Measurements from ENCODE around the gene TXNRD2.

TXNRD2 gene

DNA sequence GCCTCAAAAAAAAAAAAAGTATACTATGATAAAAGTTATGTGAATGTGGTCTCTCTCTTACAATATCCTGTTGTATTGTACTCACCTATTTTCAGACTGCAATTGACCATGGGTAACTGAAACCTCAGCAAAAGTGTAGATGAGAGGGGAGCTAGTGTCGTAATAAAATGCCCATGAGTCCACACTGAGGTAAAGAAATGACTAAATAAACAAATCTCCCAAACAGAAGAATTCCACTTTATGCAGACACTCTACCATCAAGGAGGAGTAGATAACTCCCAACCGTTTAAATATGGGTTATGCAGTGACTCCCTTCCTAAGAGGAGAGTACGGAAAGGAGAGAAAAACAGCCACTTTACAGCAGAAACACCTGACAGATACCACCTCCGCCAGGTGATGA is 101.6 kb downstream of the TXNRD2 start:
- TF ChIP-seq CEBPB (IDR thresholded peaks at IDR 0.05) (no peak), NFIC (IDR thresholded peaks at IDR 0.05) (no peak), TAF1 (IDR thresholded peaks at IDR 0.05; ENCODE audit: low read depth) (no peak), ZBTB7A (IDR thresholded peaks at IDR 0.05; ENCODE audit: low read depth) (no peak), FOXM1 (IDR thresholded peaks at IDR 0.05; ENCODE audit: borderline replicate concordance, low read depth) (no peak), TCF12 (IDR thresholded peaks at IDR 0.05; ENCODE audit: low read depth) (no peak), TEAD4 (IDR thresholded peaks at IDR 0.05) (no peak), YY1 (IDR thresholded peaks at IDR 0.05; ENCODE audit: low read depth) (no peak), EGR1 (IDR thresholded peaks at IDR 0.05) (no peak), EP300 (IDR thresholded peaks at IDR 0.05; ENCODE audit: borderline replicate concordance) (no peak), CREB1 (IDR thresholded peaks at IDR 0.05; ENCODE audit: low read depth) (no peak), RAD21 (IDR thresholded peaks at IDR 0.05; ENCODE audit: low read depth) (no peak)
- TF ChIP-seq, protein P1, sequence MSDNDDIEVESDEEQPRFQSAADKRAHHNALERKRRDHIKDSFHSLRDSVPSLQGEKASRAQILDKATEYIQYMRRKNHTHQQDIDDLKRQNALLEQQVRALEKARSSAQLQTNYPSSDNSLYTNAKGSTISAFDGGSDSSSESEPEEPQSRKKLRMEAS (IDR thresholded peaks at IDR 0.05) = no peak
- TF ChIP-seq, protein P2, sequence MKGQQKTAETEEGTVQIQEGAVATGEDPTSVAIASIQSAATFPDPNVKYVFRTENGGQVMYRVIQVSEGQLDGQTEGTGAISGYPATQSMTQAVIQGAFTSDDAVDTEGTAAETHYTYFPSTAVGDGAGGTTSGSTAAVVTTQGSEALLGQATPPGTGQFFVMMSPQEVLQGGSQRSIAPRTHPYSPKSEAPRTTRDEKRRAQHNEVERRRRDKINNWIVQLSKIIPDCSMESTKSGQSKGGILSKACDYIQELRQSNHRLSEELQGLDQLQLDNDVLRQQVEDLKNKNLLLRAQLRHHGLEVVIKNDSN (IDR thresholded peaks at IDR 0.05) = no peak
- TF ChIP-seq, protein P3, sequence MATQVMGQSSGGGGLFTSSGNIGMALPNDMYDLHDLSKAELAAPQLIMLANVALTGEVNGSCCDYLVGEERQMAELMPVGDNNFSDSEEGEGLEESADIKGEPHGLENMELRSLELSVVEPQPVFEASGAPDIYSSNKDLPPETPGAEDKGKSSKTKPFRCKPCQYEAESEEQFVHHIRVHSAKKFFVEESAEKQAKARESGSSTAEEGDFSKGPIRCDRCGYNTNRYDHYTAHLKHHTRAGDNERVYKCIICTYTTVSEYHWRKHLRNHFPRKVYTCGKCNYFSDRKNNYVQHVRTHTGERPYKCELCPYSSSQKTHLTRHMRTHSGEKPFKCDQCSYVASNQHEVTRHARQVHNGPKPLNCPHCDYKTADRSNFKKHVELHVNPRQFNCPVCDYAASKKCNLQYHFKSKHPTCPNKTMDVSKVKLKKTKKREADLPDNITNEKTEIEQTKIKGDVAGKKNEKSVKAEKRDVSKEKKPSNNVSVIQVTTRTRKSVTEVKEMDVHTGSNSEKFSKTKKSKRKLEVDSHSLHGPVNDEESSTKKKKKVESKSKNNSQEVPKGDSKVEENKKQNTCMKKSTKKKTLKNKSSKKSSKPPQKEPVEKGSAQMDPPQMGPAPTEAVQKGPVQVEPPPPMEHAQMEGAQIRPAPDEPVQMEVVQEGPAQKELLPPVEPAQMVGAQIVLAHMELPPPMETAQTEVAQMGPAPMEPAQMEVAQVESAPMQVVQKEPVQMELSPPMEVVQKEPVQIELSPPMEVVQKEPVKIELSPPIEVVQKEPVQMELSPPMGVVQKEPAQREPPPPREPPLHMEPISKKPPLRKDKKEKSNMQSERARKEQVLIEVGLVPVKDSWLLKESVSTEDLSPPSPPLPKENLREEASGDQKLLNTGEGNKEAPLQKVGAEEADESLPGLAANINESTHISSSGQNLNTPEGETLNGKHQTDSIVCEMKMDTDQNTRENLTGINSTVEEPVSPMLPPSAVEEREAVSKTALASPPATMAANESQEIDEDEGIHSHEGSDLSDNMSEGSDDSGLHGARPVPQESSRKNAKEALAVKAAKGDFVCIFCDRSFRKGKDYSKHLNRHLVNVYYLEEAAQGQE (IDR thresholded peaks at IDR 0.05; ENCODE audit: low read depth) = no peak

DNA sequence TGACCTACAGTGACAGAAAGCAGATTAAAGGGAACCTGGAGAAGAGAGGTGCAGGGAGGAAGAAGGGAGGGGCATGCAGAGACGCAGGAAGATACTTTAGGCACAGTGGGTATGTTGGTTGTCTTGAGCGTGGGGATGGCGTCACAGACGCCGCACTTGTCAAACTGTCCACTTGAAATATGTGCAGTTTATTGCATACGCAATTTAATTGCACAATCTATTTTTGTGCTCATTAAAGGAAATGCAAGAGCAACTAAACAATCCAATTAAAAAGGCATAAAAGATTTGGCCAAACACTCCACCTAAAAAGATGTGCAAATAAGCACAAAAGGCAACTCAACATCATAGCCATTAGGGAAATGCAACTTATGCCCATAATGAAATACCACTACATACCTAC is 103.7 kb downstream of the TXNRD2 start:
- no peak for TF ChIP-seq CREB1 (IDR thresholded peaks at IDR 0.05; ENCODE audit: low read depth)
- TF ChIP-seq NFIC (IDR thresholded peaks at IDR 0.05) = no peak
- no peak for TF ChIP-seq EGR1 (IDR thresholded peaks at IDR 0.05)
- TF ChIP-seq, protein P1 (IDR thresholded peaks at IDR 0.05) = no peak
- no peak for TF ChIP-seq ZBTB7A (IDR thresholded peaks at IDR 0.05; ENCODE audit: low read depth)
- TF ChIP-seq YY1 (IDR thresholded peaks at IDR 0.05; ENCODE audit: low read depth) = no peak
- TF ChIP-seq TCF12 (IDR thresholded peaks at IDR 0.05; ENCODE audit: low read depth) = no peak
- TF ChIP-seq, protein P3 (IDR thresholded peaks at IDR 0.05; ENCODE audit: low read depth) = no peak
- no peak for TF ChIP-seq FOXM1 (IDR thresholded peaks at IDR 0.05; ENCODE audit: borderline replicate concordance, low read depth)
- TF ChIP-seq CEBPB (IDR thresholded peaks at IDR 0.05) = no peak
- TF ChIP-seq, protein P2 (IDR thresholded peaks at IDR 0.05) = no peak
- TF ChIP-seq RAD21 (IDR thresholded peaks at IDR 0.05; ENCODE audit: low read depth) = no peak

DNA sequence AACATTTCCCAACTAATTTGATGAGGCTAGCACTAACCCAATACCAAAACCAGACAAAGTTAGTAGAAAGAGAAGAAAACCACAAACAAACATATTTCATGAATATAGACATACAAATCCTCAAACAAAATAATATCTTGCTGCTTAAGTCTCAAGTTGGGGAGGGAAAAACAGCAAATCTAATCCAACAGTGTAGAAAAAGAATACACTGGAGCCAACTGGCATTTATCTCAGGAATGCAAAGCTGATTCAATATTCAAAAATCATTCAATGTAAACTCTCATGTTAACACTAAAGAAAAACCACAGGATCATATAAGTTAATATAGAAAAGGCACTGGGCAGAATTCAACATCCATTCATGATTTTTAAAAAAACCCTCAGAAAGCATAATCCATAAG is 105.1 kb downstream of the TXNRD2 start:
- TF ChIP-seq EGR1 (IDR thresholded peaks at IDR 0.05) (no peak), ZBTB7A (IDR thresholded peaks at IDR 0.05; ENCODE audit: low read depth) (no peak), CREB1 (IDR thresholded peaks at IDR 0.05; ENCODE audit: low read depth) (no peak)

DNA sequence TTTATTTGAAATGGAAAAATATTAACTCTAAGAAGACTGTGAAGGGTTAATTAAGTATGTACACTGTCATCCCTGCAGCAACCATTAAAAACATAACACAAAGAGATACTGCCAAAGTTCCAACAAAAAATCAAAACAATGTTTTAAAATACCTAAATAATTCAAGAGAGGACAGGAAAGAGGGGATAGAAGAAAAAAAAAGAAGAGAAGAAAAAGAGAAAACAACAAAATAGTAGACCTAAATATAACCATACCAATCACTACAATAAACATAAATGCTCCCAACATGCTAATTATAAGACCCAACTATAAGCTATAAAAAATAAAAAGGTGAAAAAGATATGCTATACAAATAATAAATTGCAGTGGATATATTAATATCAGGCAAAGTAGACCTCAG is 107.0 kb downstream of the TXNRD2 start:
- no peak for TF ChIP-seq EP300 (IDR thresholded peaks at IDR 0.05; ENCODE audit: borderline replicate concordance)
- TF ChIP-seq YY1 (IDR thresholded peaks at IDR 0.05; ENCODE audit: low read depth) = no peak
- TF ChIP-seq TAF1 (IDR thresholded peaks at IDR 0.05; ENCODE audit: low read depth) = no peak
- no peak for TF ChIP-seq NFIC (IDR thresholded peaks at IDR 0.05)
- TF ChIP-seq EGR1 (IDR thresholded peaks at IDR 0.05) = no peak
- no peak for TF ChIP-seq RAD21 (IDR thresholded peaks at IDR 0.05; ENCODE audit: low read depth)
- no peak for TF ChIP-seq CEBPB (IDR thresholded peaks at IDR 0.05)

DNA sequence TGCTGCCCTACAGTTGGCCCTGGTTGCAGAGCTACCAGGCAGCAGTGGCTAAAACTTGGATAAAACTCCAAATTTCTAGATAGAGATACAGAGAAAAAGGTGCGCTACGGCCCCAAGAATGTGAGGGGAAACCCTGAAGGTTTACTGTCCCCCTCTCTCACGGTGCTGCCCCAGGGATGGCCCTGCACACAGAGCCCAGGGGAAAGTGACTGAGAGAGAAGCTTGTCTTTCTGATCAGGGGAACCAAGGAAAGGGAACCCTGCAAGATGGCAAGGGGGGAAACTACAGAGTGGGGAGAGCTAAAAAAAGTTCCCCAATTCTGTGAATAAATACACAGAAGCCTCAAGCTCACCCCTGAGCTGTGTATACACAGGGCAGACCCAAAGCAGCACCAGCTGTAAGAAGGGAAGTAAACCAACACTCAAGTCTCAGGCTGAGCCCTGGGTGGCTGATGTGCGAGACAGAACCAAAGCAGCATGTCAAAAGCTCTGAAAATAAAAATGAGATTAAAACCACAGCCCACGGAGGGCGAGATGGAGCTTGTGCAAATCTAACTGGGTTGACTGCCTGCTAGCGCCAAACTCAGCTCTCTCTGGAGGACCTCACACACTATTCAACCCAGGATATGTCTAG is 109.0 kb downstream of the TXNRD2 start:
- no peak for TF ChIP-seq EGR1 (IDR thresholded peaks at IDR 0.05)
- TF ChIP-seq, protein P3 (IDR thresholded peaks at IDR 0.05; ENCODE audit: low read depth) = no peak
- TF ChIP-seq TCF12 (IDR thresholded peaks at IDR 0.05; ENCODE audit: low read depth) = no peak
- TF ChIP-seq RAD21 (IDR thresholded peaks at IDR 0.05; ENCODE audit: low read depth) = no peak
- no peak for TF ChIP-seq TAF1 (IDR thresholded peaks at IDR 0.05; ENCODE audit: low read depth)
- no peak for TF ChIP-seq TEAD4 (IDR thresholded peaks at IDR 0.05)
- TF ChIP-seq FOXM1 (IDR thresholded peaks at IDR 0.05; ENCODE audit: borderline replicate concordance, low read depth) = no peak
- TF ChIP-seq, protein P2 (IDR thresholded peaks at IDR 0.05) = no peak
- no peak for TF ChIP-seq NFIC (IDR thresholded peaks at IDR 0.05)
- TF ChIP-seq, protein P1 (IDR thresholded peaks at IDR 0.05) = no peak
- TF ChIP-seq EP300 (IDR thresholded peaks at IDR 0.05; ENCODE audit: borderline replicate concordance) = no peak
- TF ChIP-seq YY1 (IDR thresholded peaks at IDR 0.05; ENCODE audit: low read depth) = no peak
- no peak for TF ChIP-seq CREB1 (IDR thresholded peaks at IDR 0.05; ENCODE audit: low read depth)
- TF ChIP-seq CEBPB (IDR thresholded peaks at IDR 0.05) = no peak
- TF ChIP-seq ZBTB7A (IDR thresholded peaks at IDR 0.05; ENCODE audit: low read depth) = no peak

Measured in Ishikawa (cell line).